ENCODE measurements around the gene CNOT2.

The CNOT2 gene

DNA sequence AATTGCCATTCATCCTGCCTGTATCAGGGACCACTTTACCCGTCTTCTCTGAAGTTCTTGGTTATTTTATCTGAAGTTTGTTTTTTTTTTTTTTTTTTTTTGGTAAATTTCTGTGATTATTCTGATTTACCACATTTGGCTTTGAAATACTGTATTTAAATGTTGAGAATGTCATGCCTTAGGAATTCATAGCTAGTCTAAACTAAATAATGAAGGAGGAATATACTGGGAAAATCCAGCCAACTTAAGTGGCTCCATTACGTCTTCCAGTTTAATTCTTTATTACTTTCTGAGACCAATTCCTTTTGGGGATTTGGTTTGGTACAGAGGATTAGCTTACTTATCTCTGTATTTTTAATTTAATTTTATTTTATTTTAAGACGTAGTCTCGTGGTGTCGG lies 62.6 kb downstream of the CNOT2 start:
- DNase-seq (ENCODE audit: low spot score), result peak; percentile 7

GRCh38 chr12:70306676-70307075 lies 63.4 kb downstream of the CNOT2 start:
- no peak for DNase-seq (ENCODE audit: low spot score)

- DNase-seq (ENCODE audit: low spot score), result no peak
Observed at GRCh38 chr12:70307868-70308267, 64.6 kb downstream of the CNOT2 start.

- no peak for DNase-seq (ENCODE audit: low spot score)
Observed at GRCh38 chr12:70309348-70309747, 66.1 kb downstream of the CNOT2 start.

DNA sequence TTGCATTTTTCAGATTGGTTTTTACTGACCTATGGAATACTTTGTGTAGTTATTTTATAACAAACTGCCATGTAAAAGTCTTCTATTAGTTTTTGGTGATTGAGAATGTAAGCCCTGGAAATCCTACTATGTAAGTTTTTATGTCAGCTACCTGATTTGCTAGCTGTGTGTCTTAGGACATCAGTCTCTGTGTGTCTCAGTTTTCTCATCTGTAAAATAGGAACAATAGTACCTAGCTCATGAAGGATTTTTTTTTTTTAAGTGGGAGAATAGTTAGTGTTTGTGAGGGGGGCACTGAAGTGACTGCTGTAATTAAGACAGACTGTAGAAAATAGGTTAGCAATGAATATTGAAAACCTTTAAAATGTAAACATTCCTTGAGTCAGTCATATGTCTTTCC lies 70.9 kb downstream of the CNOT2 start:
- no peak for DNase-seq (ENCODE audit: low spot score)

DNA sequence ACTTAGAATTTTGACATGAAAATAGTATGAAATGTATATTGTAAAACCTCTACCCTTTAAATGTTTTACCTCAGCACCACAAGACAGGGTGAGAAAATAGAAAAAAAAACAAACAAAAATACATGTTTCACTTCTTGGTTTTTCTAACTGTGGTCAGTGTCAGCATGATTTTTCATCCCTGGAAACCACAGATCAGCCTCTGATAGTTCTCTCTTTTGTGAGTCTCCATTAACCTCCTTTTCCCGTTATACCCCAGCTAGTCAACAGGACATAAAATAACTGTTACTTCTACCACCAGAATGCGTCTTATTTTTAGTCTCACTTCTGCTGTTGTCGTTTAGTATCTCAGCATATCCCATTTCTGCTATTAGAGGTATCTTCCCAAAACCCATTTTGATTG lies 74.5 kb downstream of the CNOT2 start:
- DNase-seq (ENCODE audit: low spot score), result no peak

DNA sequence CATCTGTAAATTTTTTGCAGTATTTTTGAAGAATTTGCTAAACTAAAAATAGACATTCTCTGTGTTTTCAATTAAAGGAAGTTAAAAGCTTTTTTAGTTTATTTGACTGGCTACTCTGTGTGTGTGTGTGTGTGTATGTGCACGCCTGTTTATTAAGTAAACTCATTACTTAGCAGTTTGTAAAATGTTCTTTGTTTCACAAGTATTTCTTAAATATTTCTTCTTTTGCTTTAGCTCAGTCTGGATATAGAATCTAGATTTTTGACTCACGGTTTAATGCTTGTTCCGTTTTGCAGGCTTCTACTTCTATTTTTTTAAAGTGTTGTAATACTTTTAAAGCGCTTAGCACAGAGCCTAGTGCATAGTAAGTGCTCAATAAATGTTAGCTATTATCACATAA lies 76.4 kb downstream of the CNOT2 start:
- no peak for DNase-seq (ENCODE audit: low spot score)

DNA sequence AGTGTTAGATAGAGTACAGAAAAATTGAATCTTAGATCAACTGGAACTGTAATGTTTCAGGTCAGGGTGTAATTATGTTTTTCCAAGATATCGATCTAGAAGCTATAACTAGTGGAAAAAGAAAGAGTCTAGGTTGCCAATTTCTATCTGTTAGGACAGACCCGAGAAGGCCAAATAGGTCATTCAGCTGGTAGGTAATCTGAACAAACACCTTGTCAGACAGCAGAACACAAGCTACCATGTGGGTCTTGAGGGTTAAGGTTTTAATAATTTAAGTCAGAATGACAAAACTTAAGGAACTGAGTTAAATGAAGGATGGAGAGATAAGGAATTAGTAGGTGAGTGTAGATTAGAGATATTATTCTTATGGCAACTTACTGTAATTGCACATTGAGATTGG lies 78.0 kb downstream of the CNOT2 start:
- no peak for DNase-seq (ENCODE audit: low spot score)

DNA sequence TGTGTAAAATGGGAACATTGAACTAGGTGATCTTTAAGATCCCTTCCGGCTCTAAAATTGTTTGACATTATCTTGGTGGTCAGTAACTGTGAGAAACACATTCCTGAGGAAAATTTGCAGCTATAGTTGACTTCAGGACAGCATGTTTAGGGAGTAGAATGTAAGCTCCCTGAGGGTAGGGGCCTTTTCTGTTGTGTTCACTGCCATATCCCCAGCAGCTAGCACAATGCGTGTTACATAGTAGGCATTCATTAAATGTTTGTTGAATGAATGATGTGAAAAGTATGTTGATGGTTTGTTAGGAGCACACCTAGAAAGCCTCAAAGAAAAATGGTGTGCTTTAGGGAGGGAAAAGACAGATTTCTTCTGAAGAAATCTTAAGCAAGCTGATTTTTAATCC lies 84.3 kb downstream of the CNOT2 start:
- no peak for DNase-seq (ENCODE audit: low spot score)

- no peak for DNase-seq (ENCODE audit: low spot score)
Observed at GRCh38 chr12:70329728-70330127, 86.5 kb downstream of the CNOT2 start.

DNA sequence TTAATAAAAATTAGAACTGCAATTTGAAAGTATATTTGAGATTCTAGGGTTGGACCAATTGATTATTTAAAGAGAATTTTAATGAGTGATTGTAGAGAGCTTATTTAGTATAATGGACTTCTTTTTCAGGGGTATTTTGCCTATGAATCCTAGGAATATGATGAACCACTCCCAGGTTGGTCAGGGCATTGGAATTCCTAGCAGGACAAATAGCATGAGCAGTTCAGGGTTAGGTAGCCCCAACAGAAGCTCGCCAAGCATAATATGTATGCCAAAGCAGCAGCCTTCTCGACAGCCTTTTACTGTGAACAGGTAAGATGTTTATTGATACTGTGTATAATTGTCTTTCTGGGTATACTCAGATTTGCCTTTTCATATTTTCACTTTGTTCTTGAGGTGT lies 86.9 kb downstream of the CNOT2 start:
- no peak for DNase-seq (ENCODE audit: low spot score)

DNA sequence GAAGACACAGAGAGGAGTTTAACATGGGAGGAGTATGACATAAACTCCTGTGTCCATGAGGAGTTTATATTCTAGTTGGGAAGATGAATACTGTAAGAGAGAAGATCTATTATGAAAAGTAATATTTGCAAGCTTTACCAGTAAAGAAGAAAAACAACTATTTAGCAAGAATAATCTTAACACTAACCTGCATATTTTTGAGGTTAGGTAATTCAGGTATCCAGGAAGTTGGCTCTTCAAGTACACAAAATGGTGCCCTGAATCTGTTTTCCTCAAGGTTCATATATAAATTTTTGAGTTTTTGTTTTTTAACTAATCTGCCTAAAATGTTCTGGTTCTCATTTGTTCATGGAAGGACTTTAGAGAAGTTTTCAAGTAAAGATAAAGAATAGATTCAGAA lies 89.0 kb downstream of the CNOT2 start:
- DNase-seq (ENCODE audit: low spot score), result no peak

DNA sequence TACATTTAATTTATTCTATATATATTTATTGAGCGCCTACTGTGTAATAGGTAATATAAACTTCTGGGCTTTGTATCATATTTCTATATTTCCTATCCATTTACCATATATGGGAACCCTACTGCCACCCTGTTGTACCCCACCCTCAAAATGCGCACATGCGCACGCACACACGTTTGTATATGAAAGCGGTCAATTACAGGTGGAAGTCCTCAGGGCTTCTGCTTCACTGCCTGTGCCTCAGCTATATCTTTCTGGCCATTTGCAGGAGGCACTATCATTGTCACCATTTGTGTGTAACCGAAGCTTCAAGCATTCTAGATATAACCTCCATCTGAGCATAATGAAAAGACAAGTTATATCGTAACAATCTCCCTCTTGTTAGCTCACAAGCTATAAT lies 91.5 kb downstream of the CNOT2 start:
- no peak for DNase-seq (ENCODE audit: low spot score)

GRCh38 chr12:70338531-70338930 lies 95.3 kb downstream of the CNOT2 start:
- DNase-seq (ENCODE audit: low spot score), result no peak

- no peak for DNase-seq (ENCODE audit: low spot score)
Observed at GRCh38 chr12:70351076-70351475, 107.8 kb downstream of the CNOT2 start.

DNA sequence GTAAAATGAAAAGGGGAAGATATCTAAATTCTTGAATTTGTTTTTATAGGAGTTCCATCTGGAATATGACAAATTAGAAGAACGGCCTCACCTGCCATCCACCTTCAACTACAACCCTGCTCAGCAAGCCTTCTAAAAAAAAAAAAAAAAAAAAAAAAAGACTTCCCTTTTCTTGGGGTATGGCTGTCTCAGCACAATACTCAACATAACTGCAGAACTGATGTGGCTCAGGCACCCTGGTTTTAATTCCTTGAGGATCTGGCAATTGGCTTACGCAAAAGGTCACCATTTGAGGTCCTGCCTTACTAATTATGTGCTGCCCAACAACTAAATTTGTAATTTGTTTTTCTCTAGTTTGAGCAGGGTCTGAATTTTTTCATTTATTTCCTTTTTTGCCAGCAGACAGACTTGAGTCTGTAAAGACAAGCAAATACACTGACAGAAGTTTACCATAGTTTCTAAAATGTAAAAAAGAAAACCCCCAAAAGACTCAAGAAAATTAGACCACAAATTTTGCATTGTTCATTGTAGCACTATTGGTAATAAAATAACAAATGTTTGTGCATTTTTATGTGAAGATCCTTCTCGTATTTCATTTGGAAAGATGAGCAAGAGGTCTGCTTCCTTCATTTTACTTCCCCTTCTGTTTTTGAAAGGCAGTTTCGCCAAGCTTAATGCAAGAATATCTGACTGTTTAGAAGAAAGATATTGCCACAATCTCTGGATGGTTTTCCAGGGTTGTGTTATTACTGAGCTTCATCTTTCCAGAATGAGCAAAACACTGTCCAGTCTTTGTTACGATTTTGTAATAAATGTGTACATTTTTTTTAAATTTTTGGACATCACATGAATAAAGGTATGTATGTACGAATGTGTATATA lies 110.8 kb downstream of the CNOT2 start:
- DNase-seq (ENCODE audit: low spot score), result no peak

- peak; percentile 3 for DNase-seq (ENCODE audit: low spot score)
Observed at GRCh38 chr12:70354787-70355186, 111.6 kb downstream of the CNOT2 start.

DNA sequence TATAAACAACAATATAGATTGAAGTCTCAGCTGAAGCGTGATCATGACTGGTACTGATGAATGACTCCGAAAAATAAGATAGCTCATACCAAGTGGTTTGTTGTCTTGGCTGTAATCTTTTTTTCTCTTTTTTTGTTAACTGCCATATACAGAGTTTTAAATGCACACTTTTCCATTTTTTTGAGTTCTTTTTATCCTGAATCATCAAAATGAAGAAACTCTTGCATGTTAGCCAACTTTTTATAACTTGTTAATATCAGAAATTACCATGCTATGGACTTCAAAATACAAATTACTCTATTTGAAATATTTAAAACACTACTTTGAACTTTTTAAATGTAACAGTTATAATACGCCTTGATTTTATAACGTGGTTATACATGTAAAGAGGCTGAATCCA lies 112.7 kb downstream of the CNOT2 start:
- no peak for DNase-seq (ENCODE audit: low spot score)

- DNase-seq (ENCODE audit: low spot score), result no peak
Observed at GRCh38 chr12:70359458-70360197, 116.4 kb downstream of the CNOT2 start.

DNA sequence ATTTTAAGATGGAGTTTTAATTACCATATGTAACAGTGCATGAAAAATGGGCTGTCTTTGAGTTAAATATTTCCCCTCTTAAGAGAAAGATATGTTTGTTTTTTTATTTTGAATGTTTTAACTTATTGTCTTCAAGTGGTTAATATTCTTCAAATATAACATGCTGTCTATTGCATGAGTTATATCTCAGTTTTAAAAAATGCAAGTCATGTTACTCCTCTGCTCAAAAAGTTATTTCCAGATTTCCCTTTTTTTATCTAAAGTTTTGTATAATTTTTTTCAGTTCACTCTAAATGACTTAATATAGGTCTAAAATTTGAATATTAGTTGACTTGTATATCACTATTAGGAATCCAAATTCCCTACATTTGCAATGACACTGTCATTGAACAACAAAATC lies 117.0 kb downstream of the CNOT2 start:
- DNase-seq (ENCODE audit: low spot score), result no peak

GRCh38 chr12:70364695-70365397 lies 121.6 kb downstream of the CNOT2 start:
- DNase-seq (ENCODE audit: low spot score), result peak; percentile 2

GRCh38 chr12:70365398-70365647 lies 122.1 kb downstream of the CNOT2 start:
- no peak for DNase-seq (ENCODE audit: low spot score)
